Activated naive CD8-positive, alpha-beta T cell treated with anti-CD3 and anti-CD28 coated beads, Interleukin-2, amount 50 U/mL, for 16 hours (primary cell): Measurements from ENCODE around the gene ZNF513.

Experiments
- DNase-seq: peaks from one replicate; pipeline ENCODE4 v3.0.0-alpha.2; 2020; ENCODE audit warnings: low read depth, low spot score

Gene ZNF513

DNA sequence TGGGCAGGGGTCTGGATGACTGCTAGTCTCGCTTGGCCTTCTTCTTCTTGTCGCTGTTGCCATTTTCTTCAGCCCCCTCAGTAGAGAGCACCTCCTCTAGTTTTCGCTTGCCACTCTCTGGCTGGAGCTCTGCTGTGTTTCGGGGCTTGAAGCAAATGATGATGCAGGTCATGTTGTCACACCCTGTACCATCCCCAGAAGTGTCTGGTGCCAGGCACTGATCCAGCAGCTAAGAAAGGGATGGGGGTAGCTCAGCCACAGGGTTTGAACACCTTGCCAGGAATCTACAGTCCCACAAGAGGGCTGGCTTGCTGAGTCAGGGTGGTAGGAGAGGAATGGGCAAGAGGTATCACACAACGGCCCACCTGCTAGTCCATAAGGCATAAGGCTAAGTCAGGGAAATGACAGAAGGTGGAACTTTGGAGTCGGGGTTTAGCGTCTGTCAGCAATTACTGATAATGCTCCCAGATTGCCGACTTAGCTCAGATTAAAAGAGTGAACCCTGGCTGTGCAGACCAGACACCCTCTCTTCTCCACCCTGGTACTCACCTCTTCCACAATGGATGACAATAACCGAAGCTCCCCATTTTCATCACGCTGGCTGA is 1.1 kb upstream of the ZNF513 start:
- no peak for DNase-seq

DNA sequence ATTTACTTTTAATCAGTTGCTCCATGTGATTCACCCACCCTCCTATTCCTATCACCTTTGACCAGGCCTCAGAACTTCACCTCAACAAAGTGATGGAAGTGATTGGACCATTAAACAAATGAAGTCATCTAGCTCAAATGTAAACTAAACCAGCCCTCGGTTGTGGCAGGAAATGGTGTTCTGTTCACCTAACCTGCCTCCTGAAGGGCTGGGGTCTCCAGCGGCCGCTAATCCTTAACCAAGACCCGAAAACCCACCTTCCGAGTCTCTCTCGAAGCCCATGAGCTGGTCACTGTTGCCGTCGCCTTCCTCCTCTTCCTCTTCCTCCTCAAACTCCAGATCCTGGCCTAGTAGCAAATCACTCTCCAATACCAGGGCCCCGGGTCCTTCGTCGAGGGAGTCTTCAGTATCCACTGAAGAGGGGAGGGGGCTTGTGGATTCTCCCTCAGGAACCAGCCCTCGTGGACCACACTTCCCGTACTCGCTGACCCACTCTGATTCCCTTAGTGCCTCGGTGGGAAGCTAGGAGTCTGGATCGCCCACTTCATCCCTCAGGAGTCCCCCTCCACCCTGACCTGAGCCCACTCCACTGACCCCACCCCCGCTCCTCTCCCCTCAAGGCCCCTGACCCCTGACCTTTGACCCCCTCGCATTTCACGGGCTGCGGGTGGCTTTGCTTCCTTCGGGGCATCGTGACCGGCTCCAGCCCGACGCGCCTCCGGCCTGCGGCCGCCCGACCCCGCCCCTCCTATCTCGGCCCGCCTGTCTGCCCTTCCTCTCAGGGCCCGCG is 503 bp downstream of the ZNF513 start:
- DNase-seq = no peak

DNA sequence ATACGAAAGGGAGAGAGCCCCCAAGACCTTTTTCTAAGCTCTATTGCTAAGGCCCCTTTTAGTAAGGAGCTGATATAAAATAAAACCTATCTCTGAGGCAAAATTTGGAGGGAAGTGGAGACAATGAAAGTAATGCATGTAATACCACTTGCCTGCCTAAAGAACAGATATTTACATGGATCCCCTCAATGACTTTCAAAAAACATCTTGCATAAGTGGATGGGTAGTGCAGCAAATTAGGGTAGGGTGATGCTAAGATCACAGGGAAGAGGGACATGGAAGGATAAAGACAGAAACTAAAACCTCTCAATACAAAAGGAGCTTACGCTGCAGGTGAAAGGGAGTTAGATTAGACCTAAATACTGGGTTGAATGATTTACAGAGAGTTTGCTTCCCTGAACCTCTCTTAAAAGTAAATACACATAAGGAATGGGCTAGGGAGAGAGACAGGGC is 1.1 kb downstream of the ZNF513 start:
- DNase-seq = no peak

DNA sequence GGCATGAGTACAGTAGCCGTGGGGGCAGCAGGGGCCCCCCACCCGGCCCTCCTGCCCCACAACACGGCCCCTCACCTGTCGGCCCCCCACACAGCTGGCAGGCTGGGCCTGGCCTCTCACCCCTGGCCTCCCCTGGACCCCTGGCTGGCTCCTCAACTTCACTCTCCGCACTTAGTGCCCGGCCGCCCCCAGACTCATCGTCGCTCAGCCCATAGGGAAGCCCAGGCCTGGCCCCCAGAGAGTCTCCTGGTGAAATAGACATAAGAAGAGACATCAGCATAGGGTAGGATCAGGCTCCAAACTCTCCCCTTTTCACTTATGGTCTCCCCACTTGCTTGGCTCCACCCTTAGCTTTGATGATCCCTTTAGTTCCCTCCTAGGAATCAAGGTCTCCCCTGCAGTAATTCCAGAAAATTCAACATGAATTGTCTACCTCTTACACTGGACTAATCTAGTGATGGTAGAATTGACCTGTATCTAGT is 1.7 kb downstream of the ZNF513 start:
- no peak for DNase-seq

DNA sequence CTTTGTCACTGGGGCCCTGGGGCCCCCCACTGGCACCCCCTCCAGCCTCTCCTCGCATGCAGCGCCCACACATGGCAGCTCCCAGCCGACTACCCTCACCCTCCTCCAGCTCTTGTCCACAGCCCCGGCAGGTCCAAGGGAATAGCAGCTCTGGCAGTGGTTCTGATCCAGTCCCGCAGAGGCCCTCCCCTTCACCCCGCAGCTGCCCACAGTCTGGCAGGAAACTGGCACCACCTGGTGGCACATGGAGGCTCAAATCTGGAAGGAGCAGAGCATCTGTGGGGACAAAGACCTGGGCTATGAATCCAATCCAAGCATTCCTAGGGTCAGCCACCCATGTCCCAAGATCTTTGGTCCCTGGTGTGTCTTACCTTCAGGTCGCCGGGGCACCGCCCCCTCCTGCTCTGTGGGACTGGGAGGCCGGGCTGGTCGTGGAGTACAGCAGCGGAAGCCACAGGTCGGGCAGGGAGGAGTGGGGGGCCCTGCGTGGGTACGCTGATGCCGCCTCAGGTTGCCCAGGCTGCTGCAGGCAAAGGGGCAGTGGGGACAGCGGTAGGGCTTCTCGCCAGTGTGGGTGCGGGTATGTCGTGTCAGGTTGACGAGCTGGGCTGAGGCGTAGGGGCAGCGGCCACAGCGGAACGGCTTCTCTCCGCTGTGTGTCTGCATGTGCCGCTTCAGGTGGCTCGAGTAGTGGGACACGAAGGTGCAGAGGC is 2.3 kb downstream of the ZNF513 start:
- no peak for DNase-seq

DNA sequence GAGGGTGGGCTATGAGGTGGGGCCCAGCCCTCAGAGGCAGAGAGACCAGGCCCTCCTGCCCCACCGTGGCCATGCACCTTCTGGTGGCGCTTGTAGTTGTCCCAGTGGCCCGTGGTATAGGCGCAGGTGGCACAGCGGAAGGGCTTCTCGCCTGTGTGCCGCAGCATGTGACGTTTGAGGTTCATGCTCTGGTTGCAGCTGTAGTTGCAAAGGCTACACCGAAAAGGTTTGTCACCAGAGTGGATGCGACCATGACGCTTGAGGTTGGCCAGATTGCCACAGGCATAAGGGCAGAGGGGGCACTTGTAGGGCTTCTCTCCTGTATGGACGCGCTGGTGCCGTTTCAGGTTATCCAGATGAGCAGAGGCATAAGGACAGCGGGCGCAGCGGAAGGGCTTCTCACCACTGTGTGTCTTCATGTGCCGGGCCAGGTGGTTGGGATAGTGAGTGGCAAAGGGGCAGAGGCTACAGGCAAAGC is 2.9 kb downstream of the ZNF513 start:
- no peak for DNase-seq

DNA sequence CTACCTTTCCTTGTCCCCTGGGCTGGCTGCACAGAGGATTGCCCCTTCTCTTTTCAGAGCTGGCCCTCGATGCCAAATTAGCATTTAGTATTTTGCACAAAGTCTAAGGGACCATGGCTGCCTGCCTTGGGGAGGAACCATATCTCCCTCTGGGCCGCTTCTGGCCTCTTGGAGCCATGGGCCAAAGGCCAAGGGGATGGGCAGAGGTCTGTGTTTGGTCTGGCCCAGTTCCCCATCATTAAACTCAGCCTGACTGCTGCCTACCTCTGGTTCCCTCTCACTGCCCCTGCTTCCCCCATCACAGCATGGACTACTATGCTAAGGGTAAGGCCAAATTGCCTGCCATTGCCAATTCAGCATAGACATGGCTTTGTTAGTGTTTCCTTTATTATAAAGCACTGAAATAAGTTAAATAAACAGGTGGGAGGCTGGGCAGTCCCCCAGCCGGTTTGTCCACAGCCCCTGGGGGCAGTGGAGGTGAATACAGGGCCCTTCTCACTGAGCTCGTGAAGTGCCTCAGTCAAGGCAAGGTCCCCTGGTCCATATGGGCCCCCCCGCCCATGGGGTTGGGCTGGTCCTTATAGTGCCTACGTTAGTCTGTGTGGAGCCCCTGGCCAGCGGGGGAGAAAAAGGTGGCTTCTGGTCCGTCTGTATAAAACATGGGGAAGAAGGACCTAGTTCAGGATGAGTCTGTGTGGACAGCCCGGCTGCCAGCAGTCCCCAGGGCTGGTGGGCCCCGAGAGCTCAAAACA is 3.5 kb downstream of the ZNF513 start:
- no peak for DNase-seq

DNA sequence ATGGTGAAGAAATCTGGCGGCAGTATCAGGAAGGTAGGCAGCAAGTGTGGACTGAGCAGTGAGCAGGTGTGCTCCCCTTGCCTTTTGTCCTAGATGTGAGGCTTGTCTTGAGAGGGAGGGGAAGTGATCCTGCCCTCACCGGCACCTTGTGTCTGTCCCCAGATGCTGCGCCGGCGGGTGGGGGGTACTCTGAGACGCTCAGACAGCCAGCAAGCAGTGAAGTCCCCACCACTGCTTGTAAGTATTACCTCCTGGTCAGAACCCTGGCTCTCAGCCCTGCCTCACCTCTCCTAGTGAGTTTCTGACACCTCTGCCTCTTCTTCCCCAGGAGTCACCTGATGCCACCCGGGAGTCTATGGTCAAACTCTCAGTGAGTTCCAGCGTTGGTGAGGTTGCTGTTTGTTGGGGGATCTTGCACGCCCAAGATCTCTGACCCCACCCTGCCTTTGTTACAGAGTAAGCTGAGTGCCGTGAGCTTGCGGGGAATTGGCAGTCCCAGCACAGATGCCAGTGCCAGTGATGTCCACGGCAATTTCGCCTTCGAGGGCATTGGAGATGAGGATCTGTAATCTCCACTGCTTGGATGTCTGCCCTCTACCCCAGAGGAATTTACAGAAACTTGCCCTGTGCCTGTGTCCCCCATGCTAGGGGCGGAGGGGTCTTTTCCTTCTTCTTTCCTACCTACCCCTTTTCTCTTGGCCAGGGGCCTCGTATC is 4.2 kb downstream of the ZNF513 start:
- DNase-seq = no peak

DNA sequence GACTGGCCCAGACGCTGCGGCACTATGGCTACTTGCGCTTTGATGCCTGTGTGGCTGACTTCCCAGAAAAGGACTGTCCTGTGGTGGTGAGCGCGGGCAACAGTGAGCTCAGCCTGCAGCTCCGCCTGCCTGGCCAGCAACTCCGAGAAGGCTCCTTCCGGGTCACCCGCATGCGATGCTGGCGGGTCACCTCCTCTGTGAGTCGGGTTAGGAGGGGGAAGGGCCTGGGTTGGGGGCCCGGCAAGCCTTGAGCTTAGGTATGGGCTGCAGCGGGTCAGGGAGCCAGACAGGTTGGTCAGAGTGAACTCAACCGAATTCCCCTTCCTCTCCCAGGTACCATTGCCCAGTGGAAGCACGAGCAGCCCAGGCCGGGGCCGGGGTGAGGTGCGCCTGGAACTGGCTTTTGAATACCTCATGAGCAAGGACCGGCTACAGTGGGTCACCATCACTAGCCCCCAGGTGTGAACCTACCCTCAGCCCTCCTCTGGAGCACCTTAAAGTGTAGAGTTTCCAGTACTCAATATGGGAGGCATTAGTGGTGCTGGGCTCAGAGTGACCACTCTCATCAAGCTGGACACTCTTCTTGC is 4.9 kb downstream of the ZNF513 start:
- no peak for DNase-seq

DNA sequence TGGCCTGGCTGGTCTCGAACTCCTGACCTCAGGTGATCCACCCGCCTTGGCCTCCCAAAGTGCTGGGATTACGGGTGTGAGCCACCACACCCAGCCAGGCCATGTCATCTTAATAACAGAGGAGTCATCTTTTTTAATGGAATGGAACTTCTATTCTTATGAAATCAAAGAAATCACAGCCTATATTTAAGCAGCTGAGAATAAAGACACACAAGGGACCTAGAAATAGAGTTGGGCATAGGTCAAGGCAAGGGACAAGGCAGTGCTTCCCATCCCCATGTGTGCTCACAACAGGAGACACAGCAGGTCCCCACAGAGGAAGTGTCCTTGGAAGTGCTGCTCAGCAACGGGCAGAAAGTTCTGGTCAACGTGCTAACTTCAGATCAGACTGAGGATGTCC is 7.0 kb downstream of the ZNF513 start:
- no peak for DNase-seq

DNA sequence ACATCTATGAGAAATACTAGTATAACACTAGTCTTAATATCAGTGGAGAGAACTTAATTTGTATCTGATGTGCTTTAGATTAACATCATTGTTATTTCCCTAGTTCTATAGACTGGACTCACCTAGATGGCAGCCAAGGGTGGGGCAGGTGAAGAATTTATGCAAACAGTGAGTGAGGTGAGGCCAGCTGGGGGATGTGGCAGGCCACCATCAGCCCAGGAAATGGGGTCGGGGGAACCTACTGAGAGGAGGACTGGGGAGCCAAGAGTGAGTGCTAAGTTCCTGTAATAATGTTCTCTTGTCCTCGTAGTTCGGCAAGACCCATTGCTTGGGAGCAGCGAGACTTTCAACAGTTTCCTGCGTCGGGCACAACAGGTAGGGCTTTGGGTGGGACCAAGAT is 7.6 kb downstream of the ZNF513 start:
- DNase-seq = no peak

DNA sequence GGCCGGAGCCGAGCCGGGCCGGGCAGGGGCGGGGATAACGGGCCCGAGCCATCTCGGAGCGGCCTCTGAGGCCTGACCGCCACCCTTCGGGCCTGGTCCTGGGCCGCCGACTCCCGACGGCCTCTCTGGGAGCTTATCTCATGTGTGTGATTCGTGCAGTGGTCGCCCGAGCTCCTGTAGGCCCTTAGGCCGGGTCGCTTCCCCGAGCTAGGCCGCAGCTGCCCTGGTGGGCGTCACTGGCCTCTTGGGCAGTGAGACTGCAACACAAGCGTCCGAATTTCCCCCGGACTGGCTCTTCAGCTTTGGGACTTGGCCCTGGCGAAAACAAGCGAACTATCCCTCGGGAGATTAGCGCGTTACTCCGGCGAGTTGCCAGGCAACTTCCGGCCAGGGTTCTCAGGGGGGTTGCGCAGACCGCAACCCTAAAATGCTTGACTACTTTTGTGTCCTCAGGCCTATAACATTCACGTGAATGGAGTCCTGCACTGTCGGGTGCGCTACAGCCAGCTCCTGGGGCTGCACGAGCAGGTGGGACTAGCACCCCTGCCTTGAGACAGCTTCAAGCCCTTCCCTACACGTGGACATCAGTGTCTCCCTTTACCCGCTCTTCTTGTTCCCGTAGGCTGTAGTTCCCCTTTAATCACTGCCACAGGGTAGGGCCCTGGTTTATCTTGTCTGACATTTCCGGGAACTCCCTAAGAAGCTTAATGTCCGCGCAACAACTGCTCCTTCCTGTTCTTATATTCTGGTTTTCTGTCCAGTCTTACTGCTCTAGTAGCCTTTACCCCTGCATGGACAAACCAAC is 9.5 kb downstream of the ZNF513 start:
- DNase-seq = no peak

DNA sequence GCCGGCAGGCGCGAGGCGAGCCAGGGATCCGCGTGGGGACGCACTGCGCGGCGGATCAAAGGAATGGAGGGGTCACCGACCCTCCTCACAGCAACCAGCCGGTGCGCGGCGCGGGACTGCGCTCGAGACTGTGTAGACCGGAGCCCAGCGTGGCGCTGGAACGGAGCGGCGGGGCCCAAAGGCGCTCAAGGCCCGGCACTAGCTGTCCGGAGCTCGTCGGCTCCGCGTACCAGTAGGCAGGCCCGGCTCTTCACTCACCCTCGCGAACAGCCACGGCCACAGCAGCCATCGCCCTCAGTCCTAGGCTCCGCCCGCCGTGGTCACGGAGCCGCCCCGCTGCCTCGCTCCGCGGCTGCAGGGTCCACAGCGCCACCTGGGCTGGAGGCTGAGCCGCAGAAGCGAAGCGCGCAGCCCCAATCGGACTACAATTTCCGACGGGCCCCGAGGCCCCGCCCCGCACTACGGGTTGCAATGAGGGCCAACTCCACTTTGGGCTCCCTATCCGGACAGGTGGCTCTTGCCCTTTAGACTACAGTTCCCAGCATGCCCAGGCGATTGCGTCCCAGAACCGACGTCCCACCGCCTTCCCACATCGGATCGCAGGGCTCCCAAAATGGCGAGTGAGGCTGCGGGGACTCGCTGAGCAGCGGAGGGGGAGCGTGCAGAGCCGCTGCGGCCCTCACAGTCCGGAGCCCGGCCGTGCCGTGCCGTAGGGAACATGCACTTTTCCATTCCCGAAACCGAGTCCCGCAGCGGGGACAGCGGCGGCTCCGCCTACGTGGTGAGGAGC is 10.3 kb downstream of the ZNF513 start, which contains the start of the genes EIF2B4 and SNX17:
TSS of gene EIF2B4 (minus strand) at position 313 of the 790 bp plus-strand sequence. CDS start at position 289, 24 bp downstream.
TSS of gene SNX17 (plus strand) at position 591 of the 790 bp plus-strand sequence. CDS start at position 719, 128 bp downstream.
- peak; percentile 99 for DNase-seq

DNA sequence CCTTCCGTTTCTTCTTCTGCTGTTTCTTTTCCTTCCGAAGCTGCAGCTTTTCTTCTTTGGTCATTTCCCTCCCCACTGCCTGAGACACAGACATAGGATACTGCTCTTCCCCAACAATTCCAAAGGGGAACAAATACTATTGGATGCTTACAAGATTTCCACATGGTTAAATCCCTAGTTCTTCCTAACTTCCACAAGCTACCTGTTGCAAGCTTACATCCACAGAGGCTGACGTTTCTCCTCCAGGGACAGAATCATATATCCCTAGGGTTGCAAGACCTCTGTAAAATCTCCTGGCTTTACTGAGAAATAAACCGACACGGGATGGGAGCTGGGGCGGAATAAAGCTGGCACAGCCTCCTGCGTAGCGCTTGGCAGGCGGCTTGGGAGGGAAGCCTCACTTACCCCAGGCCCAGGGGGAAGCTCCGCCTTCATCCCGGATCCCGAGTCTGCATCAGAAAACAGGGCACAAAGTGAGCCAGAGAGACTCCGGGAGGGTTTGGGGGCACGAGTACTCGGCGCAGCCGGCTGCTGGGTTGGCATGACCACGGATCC is 11.0 kb downstream of the ZNF513 start:
- no peak for DNase-seq

DNA sequence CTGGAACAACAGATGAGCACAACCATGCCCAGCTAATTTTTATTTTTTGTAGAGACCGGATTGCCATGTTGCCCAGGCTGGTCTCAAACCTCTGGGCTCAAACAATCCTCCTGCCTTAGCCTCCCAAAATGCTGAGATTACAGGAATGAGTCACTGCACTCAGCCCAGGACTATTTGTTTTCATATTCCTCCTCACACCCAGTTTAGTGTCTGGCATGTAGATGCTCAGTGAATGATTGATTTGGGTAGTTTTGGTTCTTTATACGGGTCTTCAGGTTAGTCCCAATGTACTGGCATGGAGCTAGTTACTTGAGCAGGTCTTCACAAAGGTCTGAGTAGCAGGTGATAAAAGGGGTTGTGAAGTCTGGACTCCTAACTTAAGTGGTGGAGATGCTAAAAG is 16.6 kb downstream of the ZNF513 start:
- DNase-seq = no peak

DNA sequence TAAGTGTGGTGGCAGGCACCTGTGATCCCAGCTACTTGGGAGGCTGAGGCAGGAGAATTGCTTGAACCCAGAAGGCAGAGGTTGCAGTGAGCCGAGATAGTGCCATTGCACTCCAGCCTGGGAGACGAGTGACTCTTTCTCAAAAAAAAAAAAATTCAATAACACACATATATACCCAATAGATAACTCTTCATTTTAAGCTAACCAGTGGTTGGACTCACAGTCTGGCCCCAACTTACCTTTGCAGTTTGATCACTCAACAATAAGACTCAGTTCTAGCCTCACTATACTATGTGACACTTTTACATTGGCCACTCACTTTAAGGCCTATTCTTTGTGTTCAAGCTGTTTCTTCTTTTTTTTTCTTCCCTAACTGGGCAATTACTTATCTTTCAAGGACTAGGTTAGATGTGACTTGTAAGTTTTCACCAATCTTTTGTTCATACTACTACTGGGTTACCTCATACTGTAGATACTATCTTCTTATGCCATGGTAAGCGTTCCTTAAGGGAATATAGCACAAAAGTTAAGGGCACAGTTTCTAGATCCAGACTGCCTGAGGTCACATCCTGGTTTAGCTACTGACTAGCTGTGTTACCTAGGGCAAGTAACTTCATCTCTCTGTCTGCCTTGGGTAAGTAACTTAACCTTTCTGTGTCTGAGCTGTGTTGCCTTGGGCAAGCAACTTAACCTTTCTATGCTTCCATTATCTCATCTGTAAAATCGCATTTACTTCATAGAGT is 17.7 kb downstream of the ZNF513 start:
- DNase-seq = no peak

DNA sequence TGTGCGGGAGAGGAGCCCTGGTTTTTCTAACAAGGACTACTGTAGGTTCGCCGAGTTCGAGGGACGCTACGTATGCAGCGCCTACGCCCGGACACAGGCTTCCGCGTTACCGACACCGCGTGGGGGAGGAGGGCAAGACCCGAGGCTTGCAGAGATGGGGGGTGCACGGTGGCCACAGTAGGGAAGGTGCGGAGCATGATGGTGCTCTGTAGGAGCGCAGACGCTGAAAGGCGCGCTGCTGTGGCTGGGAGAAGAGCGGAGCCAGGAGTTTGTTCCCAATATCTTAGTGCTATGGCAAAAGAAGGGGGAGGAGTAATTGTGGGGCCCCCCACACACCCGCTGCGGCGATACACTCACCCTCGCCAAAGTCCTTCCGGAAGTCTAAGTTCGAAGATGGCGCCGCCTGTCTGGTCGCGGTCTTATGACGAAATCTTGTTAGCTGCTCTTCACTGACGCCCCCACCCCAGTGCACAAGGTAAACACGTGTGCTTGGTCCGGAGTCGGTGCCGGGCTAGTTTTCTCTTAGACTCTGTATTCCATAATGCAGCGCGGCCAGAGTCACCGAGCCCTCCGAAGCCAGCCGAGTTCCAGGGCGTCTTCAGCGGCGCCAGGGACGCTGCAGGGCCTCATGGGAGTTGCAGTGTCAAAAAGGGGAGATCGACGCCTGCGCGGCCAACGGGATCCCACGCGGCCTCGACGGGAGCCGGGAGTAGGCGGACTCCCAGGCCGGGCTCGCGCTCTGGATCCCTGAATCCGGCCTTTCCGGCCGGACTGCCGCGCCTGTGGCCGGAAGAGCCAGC is 24.0 kb downstream of the ZNF513 start, which contains the start of gene GTF3C2:
TSS of gene GTF3C2 (minus strand) at position 383 of the 800 bp plus-strand sequence. CDS start 13,210 bp downstream, outside the sequence.
- DNase-seq = peak; percentile 80
